HG02840 (cell line): ENCODE measurements around the gene RPP30.
A peak's percentile ranks its signal among the peaks of the same experiment; 100 is the strongest.

Source experiments
- ATAC-seq: cut with Tn5 transposase; IDR thresholded peaks from one replicate; pipeline ENCODE4 v1.9.1; 2021; ENCODE audit warnings: mild to moderate bottlenecking, moderate library complexity, moderate number of reproducible peaks; ENCODE audit not compliant: unreplicated experiment, low FRiP score

The RPP30 gene

DNA sequence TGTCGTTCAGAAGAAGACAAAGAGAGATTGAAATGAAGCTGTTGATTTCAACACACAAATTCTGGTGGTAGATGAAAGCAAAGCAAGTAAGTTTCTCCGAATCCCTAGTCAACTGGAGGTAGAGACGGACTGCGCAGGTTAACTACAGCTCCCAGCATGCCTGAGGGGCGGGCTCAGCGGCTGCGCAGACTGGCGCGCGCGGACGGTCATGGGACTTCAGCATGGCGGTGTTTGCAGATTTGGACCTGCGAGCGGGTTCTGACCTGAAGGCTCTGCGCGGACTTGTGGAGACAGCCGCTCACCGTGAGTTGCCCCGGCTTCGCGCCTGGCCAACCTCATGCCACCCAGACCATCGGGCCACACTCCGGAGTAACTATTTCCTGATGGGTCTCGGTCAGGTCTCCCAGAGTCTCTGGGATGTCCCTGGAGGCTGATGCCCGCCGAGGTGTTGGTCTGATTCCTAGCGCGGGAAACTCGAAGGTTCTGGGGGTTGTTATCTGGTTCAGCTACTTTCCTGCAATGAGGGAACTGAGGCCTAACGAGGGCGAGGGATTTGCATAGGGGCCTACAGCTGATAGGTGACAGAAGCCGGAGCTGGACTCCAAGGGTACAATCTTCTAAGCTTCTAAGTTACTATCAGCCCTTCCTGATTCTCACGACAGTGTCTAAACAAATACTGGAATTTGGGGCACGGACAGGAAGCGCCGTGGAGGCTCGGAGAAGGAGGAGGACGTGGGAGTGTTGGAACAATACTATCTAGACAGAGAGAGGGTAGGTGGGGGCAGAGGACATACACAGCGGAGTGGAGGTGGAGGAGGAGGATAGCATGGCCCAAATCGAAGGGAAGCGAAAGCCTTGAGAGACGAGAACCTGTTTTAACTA lies at the start of gene RPP30:
TSS of gene RPP30 (plus strand) at position 209 of the 882 bp plus-strand sequence. CDS start at position 222, 13 bp downstream.
- ATAC-seq, result peak; percentile 95

- ATAC-seq, result no peak
These were observed 49.3 kb upstream of the RPP30 start for GRCh38 chr10:90822508-90822907.

GRCh38 chr10:90832111-90832510 lies 39.7 kb upstream of the RPP30 start:
- no peak for ATAC-seq

- no peak for ATAC-seq
These were observed 37.4 kb upstream of the RPP30 start for GRCh38 chr10:90834326-90834725.

GRCh38 chr10:90837486-90837885 lies 34.3 kb upstream of the RPP30 start:
- no peak for ATAC-seq

DNA sequence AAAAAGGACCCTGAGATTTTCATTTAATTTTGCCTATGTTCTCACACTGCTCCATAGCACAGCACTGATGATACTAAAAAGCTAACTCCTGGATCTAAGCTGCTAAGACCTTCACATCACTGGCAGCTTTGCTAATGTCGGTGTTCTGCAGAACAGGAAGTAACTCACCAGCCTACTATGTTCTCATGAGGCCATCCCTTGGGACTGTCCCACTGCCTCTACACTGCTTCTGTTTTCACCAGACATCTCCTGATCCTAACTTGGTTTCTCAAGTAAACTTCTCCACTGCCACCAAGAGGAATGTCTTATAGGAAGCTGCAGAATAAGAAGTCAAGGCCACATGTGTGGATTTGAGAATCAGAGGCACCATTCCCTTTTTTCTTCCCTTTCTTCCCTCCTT lies 29.0 kb upstream of the RPP30 start:
- no peak for ATAC-seq

DNA sequence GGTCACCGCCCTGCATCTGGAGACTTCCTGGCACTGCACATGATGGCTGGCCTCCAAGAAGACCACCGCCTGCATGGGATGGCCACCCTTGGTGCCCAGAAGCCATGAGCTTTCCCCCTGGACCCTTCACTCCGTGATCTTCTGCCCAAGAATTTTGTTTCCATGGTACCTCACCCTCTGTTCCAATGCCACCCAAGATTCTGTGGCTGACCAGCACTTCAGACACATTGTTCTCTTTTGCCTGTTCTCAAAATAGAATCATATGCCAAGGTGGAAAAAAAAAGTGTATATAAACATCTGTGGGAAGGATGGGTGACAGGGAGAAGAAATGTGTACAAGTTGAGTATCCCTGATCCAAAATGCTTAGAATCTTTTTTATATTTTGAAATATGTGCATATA lies 26.0 kb upstream of the RPP30 start:
- ATAC-seq, result no peak

DNA sequence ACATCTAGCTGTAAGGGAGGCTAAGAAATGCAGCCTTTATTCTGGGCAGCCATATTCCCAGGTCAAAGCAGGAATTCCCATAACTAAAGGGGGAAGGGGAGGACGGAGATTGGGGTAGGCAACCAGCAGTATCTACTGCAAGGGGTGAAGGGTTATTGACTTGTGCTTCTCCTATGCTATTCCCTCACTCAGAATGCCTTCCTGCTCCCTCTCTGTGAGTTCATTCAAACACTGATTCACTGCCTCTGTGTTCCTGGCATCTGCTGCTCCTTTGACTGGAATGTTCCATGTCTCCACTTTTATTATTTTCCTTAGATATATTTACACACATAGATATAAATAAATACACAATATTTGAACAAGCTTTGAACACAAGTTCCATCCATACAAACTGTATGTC lies 25.0 kb upstream of the RPP30 start:
- ATAC-seq, result no peak

- no peak for ATAC-seq
These were observed 24.3 kb upstream of the RPP30 start for GRCh38 chr10:90847436-90847835.

DNA sequence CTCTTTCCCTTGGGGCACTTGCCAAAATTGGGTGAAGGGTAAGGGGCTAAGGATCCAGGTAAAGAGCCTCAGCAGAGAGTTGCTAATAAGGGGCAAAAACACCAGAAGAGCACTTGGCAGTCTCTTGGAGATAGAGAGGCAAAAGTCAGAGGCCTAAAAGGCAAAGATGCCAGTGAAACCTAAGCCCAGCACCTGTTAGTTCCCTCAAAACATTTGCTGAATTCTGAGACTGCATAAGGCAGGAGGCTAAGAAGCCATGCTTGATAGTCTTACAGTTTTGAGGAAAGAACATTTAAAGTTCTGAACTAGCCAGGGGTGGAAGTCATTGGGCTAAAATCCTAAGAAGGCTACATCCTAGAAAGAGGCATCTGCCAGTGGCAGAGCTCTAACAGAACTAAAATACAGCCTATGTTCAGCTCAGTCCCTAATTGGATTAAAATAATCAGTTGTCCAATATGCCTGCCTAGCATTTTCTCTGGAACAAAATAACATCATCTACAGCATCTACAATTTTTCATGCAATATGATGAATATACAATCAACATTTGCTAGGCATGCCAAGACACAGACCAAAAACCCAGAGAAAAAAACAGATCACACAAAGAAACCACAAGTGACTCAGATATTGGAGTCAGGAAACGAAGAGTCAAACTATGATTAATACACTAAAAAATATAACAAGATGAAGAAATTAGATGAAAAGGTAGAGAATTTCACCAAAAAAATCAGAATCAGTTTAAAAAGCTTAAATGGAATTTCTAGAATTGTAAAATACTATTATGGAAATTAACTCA lies 21.6 kb upstream of the RPP30 start:
- no peak for ATAC-seq

DNA sequence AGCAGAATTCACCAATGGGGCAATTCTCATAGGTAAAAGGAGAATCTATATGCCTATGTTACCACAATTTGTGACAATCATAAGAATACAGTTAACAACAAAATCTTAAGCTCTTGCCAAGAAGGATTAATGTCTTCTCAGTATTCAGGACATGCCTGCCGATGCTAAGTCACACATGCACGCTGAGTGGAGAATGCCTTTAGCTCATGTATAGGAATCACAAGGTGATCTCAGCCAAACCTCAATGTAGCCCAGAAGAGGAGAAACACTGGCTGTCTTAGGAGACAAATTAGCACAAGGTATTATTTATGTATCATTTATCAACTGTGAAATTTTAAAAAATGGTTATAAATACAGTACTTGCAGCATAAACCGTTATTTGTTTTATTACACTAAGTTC lies 16.6 kb upstream of the RPP30 start:
- no peak for ATAC-seq

DNA sequence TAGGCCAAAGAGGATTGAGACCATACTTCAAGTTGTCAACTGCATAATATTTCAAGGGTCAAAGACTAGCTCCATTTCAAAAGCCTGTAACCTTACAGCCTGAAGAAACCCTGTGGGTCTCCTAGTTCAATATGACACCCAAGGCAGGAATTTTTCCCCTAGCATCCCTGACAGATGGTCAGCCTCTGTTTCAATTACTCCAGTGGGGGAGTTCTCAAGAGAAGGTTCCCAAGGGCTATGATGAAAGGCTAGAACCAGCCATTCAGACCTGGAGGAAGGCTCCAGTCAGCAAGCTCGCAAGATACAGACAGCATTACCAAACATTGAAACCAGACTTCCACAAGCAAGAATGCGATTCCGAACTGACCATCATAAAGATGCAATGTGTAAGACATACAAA lies 15.5 kb upstream of the RPP30 start:
- no peak for ATAC-seq

DNA sequence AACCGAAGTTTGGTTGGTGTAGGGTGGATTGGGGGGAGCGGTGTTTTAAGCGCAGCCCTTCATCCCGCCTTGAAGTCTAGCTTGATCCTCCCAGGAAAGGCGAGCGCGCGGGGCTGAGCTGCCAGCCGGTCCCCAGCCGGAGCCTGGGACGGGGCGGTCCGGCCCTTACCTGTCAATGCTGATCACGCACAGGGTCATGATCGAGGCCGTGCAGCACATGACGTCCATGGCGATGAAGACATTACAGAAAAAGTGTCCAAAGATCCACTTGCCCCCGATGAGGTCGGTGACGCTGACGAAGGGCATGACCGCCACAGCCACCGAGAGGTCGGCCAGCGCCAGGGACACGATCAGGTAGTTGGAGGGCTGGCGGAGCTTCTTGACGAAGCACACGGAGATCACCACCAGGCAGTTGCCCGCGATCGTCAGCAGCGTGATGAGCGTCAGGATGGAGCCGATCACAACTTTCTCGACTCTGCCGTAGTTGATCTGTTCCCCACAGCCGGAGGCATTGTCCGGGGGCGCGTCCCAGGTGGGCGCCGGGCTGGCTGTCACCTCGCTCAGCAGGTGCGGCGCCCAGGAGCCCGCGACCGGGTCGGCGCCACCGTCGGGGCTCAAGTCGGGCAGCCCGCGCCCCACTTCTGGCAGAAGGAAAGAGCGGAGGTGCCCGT lies 14.7 kb upstream of the RPP30 start:
- peak; percentile 11 for ATAC-seq

DNA sequence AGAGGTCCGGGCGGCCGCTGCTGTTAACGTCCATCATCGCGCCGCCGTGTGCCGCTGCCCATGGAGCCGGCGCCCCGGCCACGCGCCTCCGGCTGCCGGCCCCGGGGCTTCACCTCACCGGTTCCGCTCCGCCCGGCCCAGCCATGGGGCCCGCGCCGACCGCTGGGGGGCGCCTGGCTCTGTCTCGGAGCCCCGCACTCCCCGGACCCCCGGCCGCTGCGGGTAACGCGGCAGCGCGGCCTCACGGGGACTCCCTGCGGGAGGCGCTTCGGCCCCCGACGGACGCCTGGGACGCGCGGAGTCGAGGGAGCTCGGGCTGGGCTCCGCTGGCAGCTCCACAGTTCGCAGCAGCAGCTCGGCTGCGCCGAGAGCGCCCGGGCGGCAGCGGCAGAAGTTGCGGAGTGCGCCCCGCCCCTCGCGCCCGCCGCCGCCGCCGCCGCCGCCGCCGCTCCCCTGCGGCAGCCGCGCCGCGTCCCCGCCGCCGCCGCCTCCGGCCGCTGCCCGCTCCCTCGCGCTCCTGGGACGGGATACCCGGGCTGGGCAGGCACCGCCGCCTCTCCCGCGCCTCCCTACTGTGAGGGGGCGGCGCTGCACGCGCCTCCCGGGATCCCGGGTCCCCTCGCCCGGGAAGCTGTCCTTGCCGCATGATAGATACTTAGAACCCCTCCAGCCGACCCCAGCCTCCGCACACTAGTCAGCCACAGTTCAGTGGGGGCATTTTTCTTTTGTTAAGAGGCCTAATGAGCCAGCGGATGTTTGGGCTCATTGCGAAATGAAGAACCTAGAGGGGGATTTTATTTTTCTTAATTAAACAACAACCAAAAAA lies 13.9 kb upstream of the RPP30 start, which contains the start of gene HTR7:
TSS of gene HTR7 (minus strand) at position 405 of the 826 bp plus-strand sequence. CDS start at position 37, 368 bp downstream.
- ATAC-seq, result peak; percentile 75

DNA sequence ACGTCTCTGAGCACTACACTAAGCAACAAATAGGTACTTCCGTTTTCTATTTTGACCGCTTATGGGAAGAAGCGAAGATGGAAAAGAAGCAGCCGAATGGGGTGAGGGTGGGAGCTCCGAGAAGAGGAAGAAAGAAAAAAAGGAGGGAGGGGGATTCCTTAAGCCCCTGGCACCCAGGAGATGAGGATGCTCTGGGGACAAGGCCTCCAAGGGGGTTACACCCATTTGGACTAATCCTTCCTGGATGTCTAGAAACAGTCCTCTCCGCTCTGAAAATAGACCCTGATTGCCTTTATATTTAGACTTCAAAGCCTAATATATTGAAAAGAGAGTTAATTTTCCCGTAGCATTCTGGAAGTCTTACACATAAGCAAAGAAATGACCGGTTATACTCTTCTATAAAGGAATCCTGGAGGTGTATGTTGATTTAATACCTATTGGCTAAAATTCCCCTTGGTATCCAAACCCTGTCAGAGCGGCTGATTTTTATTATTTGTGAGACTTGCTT lies 13.3 kb upstream of the RPP30 start:
- no peak for ATAC-seq

GRCh38 chr10:90859321-90859751 lies 12.4 kb upstream of the RPP30 start:
- ATAC-seq, result no peak

DNA sequence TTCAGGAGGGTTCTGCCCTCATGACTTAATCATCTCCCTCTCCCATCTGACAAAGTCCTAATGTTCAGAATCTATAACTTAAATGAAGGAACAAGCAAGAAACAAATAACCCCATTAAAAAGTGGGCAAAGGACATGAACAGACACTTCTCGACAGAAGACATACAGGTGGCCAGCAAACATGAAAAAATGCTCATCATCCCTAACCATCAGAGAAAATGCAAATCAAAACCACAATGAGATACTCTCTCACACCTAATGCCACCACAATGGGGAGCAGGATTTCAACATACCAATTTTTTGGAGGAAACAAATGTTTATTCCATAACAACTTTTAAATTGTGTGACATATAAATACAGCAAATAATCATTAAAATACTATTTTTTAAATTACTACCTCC lies 11.0 kb upstream of the RPP30 start:
- ATAC-seq, result no peak

DNA sequence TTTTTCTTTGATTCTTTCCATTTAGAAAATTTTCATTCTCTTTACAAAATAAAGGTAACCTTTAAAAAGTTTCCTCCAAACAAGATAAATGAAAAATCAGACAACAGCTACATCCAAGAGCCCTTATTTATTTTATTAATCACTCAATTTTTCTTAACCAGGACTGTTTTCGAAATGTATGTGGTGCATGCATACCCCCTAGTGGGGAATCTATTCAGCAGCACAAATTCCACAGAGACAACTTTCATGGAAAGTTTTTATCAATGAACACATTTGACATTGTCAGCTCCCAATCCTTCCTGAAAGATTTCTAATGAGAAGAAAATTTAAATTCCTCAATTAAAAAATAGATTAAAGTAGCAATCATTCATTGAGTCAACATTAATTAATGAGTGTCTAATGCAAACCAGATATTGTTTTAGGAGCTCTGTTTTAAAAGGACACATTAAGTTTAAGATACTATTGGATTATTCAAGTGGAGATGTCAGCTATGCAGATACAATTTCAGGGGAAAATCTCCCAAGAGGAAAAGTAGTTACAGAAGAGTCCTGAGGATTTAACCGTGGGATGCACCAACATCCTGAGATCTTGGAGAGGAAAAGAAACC lies 8.8 kb upstream of the RPP30 start:
- no peak for ATAC-seq

DNA sequence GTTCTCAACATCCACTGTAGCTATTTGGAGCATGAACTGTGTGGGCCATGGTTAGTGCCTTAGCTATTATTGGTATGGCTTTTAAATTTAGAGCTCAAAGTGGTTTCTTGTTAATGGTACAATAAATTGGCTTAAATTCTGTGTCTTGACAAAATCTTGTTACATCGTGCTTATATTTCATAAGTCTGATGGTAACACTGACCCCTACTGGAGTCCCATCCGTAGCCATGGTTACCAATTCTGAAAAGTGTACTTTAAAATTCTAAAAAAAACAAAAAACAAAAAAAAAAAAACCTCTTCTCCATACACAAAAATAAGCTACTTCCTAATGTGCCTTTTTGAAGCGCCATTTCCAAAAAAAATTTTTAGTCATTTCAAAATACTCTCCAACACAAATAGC lies 6.4 kb upstream of the RPP30 start:
- ATAC-seq, result no peak
